H9 (cell line): ENCODE data around the gene PDE4B. TPM values are rescaled to one million over a fixed set of nuclear protein-coding genes. Genes with fewer than 3 reads are reported as not detected.
A peak's percentile ranks its signal among the peaks of the same experiment; 100 is the strongest.

ENCODE experiments used
- DNase-seq: peaks from one replicate; pipeline ENCODE4 v3.0.0-alpha.2; 2017
- H2AFZ ChIP-seq: one replicate; pipeline ENCODE4 v1.6.1; 2013; ENCODE audit warnings: mild to moderate bottlenecking, low read length, control low read depth, moderate library complexity
- H2AK5ac ChIP-seq: 2 replicates; pipeline ENCODE4 v1.6.1; 2013; ENCODE audit warnings: low read length, control low read depth, mixed read lengths; ENCODE audit not compliant: insufficient read length
- H2BK120ac ChIP-seq: one replicate; pipeline ENCODE4 v1.6.1; 2013; ENCODE audit warnings: low read depth, mild to moderate bottlenecking, low read length, control low read depth, inconsistent platforms; ENCODE audit not compliant: poor library complexity, severe bottlenecking
- H2BK12ac ChIP-seq: 2 replicates; pipeline ENCODE4 v1.6.1; 2013; ENCODE audit warnings: low read length, control low read depth, mixed read lengths, low read depth; ENCODE audit not compliant: insufficient read length
- H2BK15ac ChIP-seq: 2 replicates; pipeline ENCODE4 v1.6.1; 2013; ENCODE audit warnings: low read depth, low read length, control low read depth
- H2BK20ac ChIP-seq: one replicate; pipeline ENCODE4 v1.6.1; 2013; ENCODE audit warnings: low read depth, mild to moderate bottlenecking, low read length, control low read depth, inconsistent platforms; ENCODE audit not compliant: poor library complexity, severe bottlenecking
- H2BK5ac ChIP-seq: 2 replicates; pipeline ENCODE4 v1.6.1; 2013; ENCODE audit warnings: low read length, control low read depth, mixed read lengths; ENCODE audit not compliant: insufficient read length
- H3K14ac ChIP-seq: 2 replicates; pipeline ENCODE4 v1.6.1; 2013; ENCODE audit warnings: low read length, control low read depth; ENCODE audit not compliant: insufficient read depth
- H3K18ac ChIP-seq: 2 replicates; pipeline ENCODE4 v1.6.1; 2013; ENCODE audit warnings: low read depth, mild to moderate bottlenecking, mixed read lengths, low read length, control low read depth; ENCODE audit not compliant: insufficient read length
- H3K23ac ChIP-seq: 2 replicates; pipeline ENCODE4 v1.6.1; 2013; ENCODE audit warnings: low read length, control low read depth, mixed read lengths, low read depth; ENCODE audit not compliant: insufficient read length
- H3K23me2 ChIP-seq: 2 replicates; pipeline ENCODE4 v1.6.1; 2013; ENCODE audit warnings: low read depth, mild to moderate bottlenecking, mixed read lengths, low read length, control low read depth; ENCODE audit not compliant: insufficient read length, poor library complexity, severe bottlenecking
- H3K27ac ChIP-seq: 2 replicates; pipeline ENCODE4 v1.5.1; 2013; ENCODE audit warnings: low read length, control low read depth, mixed read lengths, low read depth; ENCODE audit not compliant: insufficient read length
- H3K27me3 ChIP-seq: 2 replicates; pipeline ENCODE4 v1.6.1; 2013; ENCODE audit warnings: low read length, control low read depth, inconsistent platforms; ENCODE audit not compliant: insufficient read depth
- H3K4ac ChIP-seq: 2 replicates; pipeline ENCODE4 v1.6.1; 2013; ENCODE audit warnings: low read depth, mild to moderate bottlenecking, control low read depth, inconsistent platforms, low read length, moderate library complexity
- H3K4me1 ChIP-seq: 2 replicates; pipeline ENCODE4 v1.6.1; 2013; ENCODE audit warnings: low read length, control low read depth, inconsistent platforms; ENCODE audit not compliant: insufficient read depth
- H3K4me2 ChIP-seq: 2 replicates; pipeline ENCODE4 v1.6.1; 2013; ENCODE audit warnings: low read length, control low read depth, mixed read lengths; ENCODE audit not compliant: insufficient read length, insufficient read depth
- H3K56ac ChIP-seq: 2 replicates; pipeline ENCODE4 v1.6.1; 2013; ENCODE audit warnings: low read depth, mild to moderate bottlenecking, mixed read lengths, low read length, control low read depth; ENCODE audit not compliant: insufficient read length
- H3K79me1 ChIP-seq: 2 replicates; pipeline ENCODE4 v1.6.1; 2013; ENCODE audit warnings: low read depth, mild to moderate bottlenecking, moderate library complexity, low read length, control low read depth, inconsistent platforms; ENCODE audit not compliant: insufficient read depth, poor library complexity, severe bottlenecking
- H3K79me2 ChIP-seq: 2 replicates; pipeline ENCODE4 v1.6.1; 2013; ENCODE audit warnings: low read length, control low read depth, inconsistent platforms; ENCODE audit not compliant: insufficient read depth
- H3K9ac ChIP-seq: 2 replicates; pipeline ENCODE4 v1.6.1; 2013; ENCODE audit warnings: low read length, control low read depth, mixed read lengths; ENCODE audit not compliant: insufficient read length; ENCODE audit errors: extremely low read depth
- H3K9me3 ChIP-seq: one replicate; pipeline ENCODE4 v1.6.1; 2013; ENCODE audit warnings: low read depth, low read length, inconsistent platforms; ENCODE audit not compliant: control insufficient read depth
- H3T11ph ChIP-seq: one replicate; pipeline ENCODE4 v1.6.1; 2013; ENCODE audit warnings: mild to moderate bottlenecking, low read length, control low read depth, inconsistent platforms
- H4K20me1 ChIP-seq: one replicate; pipeline ENCODE4 v1.6.1; 2013; ENCODE audit not compliant: control insufficient read depth, insufficient read length, insufficient read depth
- H4K5ac ChIP-seq: 2 replicates; pipeline ENCODE4 v1.6.1; 2013; ENCODE audit warnings: low read depth, mild to moderate bottlenecking, mixed read lengths, low read length, control low read depth; ENCODE audit not compliant: insufficient read length
- H4K8ac ChIP-seq: replicated peaks from 2 replicates; pipeline ENCODE4 v1.6.1; 2013; ENCODE audit warnings: low read length, control low read depth, mixed read lengths, low read depth; ENCODE audit not compliant: insufficient read length
- H4K91ac ChIP-seq: 2 replicates; pipeline ENCODE4 v1.6.1; 2013; ENCODE audit warnings: low read depth, mild to moderate bottlenecking, moderate library complexity, mixed read lengths, low read length, control low read depth; ENCODE audit not compliant: insufficient read length
- H3K27ac Mint-ChIP-seq, 3 experiments: 2 replicates in 2 of 3; 3 replicates in 1 of 3; pipeline ENCODE4 v1.8.0; 2020 to 2021; ENCODE audit warnings: mixed read lengths in 3 of 3, mild to moderate bottlenecking in 1 of 3, moderate library complexity in 1 of 3
- H3K27me3 Mint-ChIP-seq: 2 replicates; pipeline ENCODE4 v1.8.0; 2021; ENCODE audit warnings: low read depth, mild to moderate bottlenecking, moderate library complexity, mixed read lengths
- H3K36me3 Mint-ChIP-seq, 3 experiments: 2 replicates in 2 of 3; 3 replicates in 1 of 3; pipeline ENCODE4 v1.8.0; 2020 to 2021; ENCODE audit warnings: low read depth in 3 of 3, mixed read lengths in 3 of 3; ENCODE audit not compliant: insufficient read depth in 1 of 3
- H3K4me1 Mint-ChIP-seq, 2 experiments: 2 replicates each; pipeline ENCODE4 v1.8.0; 2020; ENCODE audit warnings: mixed read lengths in 2 of 2
- H3K4me3 Mint-ChIP-seq, 2 experiments: 2 replicates in 1 of 2; 3 replicates in 1 of 2; pipeline ENCODE4 v1.8.0; 2020 to 2021; ENCODE audit warnings: mild to moderate bottlenecking in 2 of 2, mixed read lengths in 2 of 2, moderate library complexity in 1 of 2
- H3K9me3 Mint-ChIP-seq, 2 experiments: 2 replicates in 1 of 2; 3 replicates in 1 of 2; pipeline ENCODE4 v1.8.0; 2020; ENCODE audit warnings: mild to moderate bottlenecking in 2 of 2, mixed read lengths in 2 of 2, moderate library complexity in 1 of 2
- CTCF ChIP-seq: fragments of 200-600 bp; sonication (generic); conservative IDR thresholded peaks from 3 replicates; pipeline ENCODE4 v1.8.0; 2021; ENCODE audit warnings: antibody characterized with exemption, mild to moderate bottlenecking
- total RNA-seq: library from RNA; stranded (reverse); gene quantifications from 2 replicates; pipeline ENCODE4 v1.2.1, GENCODE V29; 2021

PDE4B gene
- total RNA-seq, 1 experiment from 2014 or later, result 19.8 TPM

GRCh38 chr1:66359815-66360214, 567.1 kb downstream of the PDE4B start:
- Histone ChIP-seq H3K27me3 (no peaks in the 10 kb centered on the region), H4K5ac (no peak overlapping the region), H3K9me3 (no peaks in the 10 kb centered on the region), H3K79me2 (no peaks in the 10 kb centered on the region), H2BK12ac (no peak overlapping the region), H3K56ac (no peak overlapping the region), H3K9ac (peak overlapping the region; percentile 17), H2BK20ac (no peak overlapping the region), H4K8ac (no peak overlapping the region), H3K79me1 (no peaks in the 10 kb centered on the region), H3K18ac (no peak overlapping the region), H2BK120ac (no peak overlapping the region), H3K27ac (no peak overlapping the region), H3T11ph (no peak overlapping the region), H2BK15ac (no peak overlapping the region), H2BK5ac (no peak overlapping the region), H3K23me2 (no peaks in the 10 kb centered on the region), H2AFZ (no peak overlapping the region), H3K4ac (no peak overlapping the region), H4K91ac (no peak overlapping the region), H4K20me1 (no peaks in the 10 kb centered on the region), H3K14ac (no peak overlapping the region), H2AK5ac (no peak overlapping the region), H3K4me1 (peaks cover 3% of the 10 kb centered on the region; the same call in 1 of the 2 replicates), H3K23ac (no peak overlapping the region), H3K4me2 (no peak overlapping the region)
- H3K4me1 Mint-ChIP-seq, result peaks cover 30 to 35% of the 10 kb centered on the region in 2 experiments
- TF ChIP-seq CTCF, result no peak
- H3K4me3 Mint-ChIP-seq, result no peak overlapping the region
- H3K27me3 Mint-ChIP-seq, result no peaks in the 10 kb centered on the region
- no peak for DNase-seq
- peaks cover 0 to 46% (median 0%) of the 10 kb centered on the region in 3 experiments; a peak in 2 of 7 replicates for H3K36me3 Mint-ChIP-seq
- no peaks in the 10 kb centered on the region for H3K9me3 Mint-ChIP-seq
- H3K27ac Mint-ChIP-seq, result no peak overlapping the region
